Stomach (tissue), 4 donors: ENCODE results near the gene CAMK2G.

Experiments
- CTCF ChIP-seq, 7 experiments: fragments of 450-650 bp in 4 of 7; fragments of 200-600 bp in 3 of 7; sonication (generic) in 3 of 7; IDR thresholded peaks; one replicate each; pipeline ENCODE4 v1.5.1; 2016 to 2019; ENCODE audit warnings: antibody characterized with exemption in 7 of 7, control low read depth in 2 of 7, mild to moderate bottlenecking in 1 of 7
- POLR2A ChIP-seq, 4 donors: fragments of 450-650 bp; IDR thresholded peaks; one replicate each; pipeline ENCODE4 v1.6.1; 2016; ENCODE audit warnings: antibody characterized with exemption in 4 of 4, control low read depth in 2 of 4, mild to moderate bottlenecking in 1 of 4, moderate library complexity in 1 of 4

- TF ChIP-seq CTCF (IDR thresholded peaks at IDR 0.05) (no peak), POLR2A (IDR thresholded peaks at IDR 0.05) (no peak)
These were observed 56.0 kb downstream of the CAMK2G start for GRCh38 chr10:73818402-73818801.
